Keratinocyte (primary cell): ENCODE data around the gene MMP24OS. TPM values are rescaled to one million over a fixed set of nuclear protein-coding genes. Genes with fewer than 3 reads are reported as not detected.
A peak's percentile ranks its signal among the peaks of the same experiment; 100 is the strongest.

Experiments used
- DNase-seq: peaks from one replicate; pipeline ENCODE4 v3.0.0-alpha.2; 2011; ENCODE audit warnings: low read depth, missing footprints, low spot score
- FAIRE-seq: peaks from 2 replicates; lab custom pipeline; 2011; peaks lifted over from hg19 to GRCh38; lab: Jason Lieb, UNC
- H2AFZ ChIP-seq: 2 replicates; pipeline ENCODE4 v1.6.0; 2012; ENCODE audit warnings: low read length, control low read depth, inconsistent platforms; ENCODE audit not compliant: control insufficient read depth
- H3K27ac ChIP-seq: 2 replicates; pipeline ENCODE4 v1.5.1; 2011; ENCODE audit warnings: low read length; ENCODE audit not compliant: control insufficient read depth, insufficient read depth
- H3K27me3 ChIP-seq: 3 replicates; pipeline ENCODE4 v1.6.0; 2011; ENCODE audit warnings: low read length; ENCODE audit not compliant: control insufficient read depth, insufficient read depth; ENCODE audit errors: extremely low read depth
- H3K36me3 ChIP-seq, 2 experiments: 2 replicates in 1 of 2; 3 replicates in 1 of 2; pipeline ENCODE4 v1.5.1; 2011; ENCODE audit warnings: low read length in 2 of 2, mild to moderate bottlenecking in 1 of 2; ENCODE audit not compliant: control insufficient read depth in 2 of 2, insufficient read depth in 2 of 2; ENCODE audit errors: extremely low read depth in 1 of 2
- H3K4me1 ChIP-seq: 3 replicates; pipeline ENCODE4 v1.5.1; 2011; ENCODE audit warnings: low read length; ENCODE audit not compliant: control insufficient read depth, insufficient read depth; ENCODE audit errors: extremely low read depth
- H3K4me2 ChIP-seq: 3 replicates; pipeline ENCODE4 v1.6.0; 2011; ENCODE audit warnings: low read depth, low read length; ENCODE audit not compliant: control insufficient read depth, insufficient read depth; ENCODE audit errors: extremely low read depth
- H3K4me3 ChIP-seq, 3 experiments: fragments of 200-600 bp in 1 of 3; sonication (generic) in 1 of 3; 2 replicates in 2 of 3; 3 replicates in 1 of 3; pipeline ENCODE4 v1.5.1; 2011 to 2016; ENCODE audit warnings: low read length in 3 of 3, mild to moderate bottlenecking in 3 of 3, control low read depth in 2 of 3, inconsistent platforms in 1 of 3, low read depth in 1 of 3, mixed read lengths in 1 of 3, mixed run types in 1 of 3, moderate library complexity in 1 of 3; ENCODE audit not compliant: control insufficient read depth in 2 of 3, insufficient read depth in 2 of 3; ENCODE audit errors: extremely low read depth in 1 of 3
- H3K79me2 ChIP-seq: 2 replicates; pipeline ENCODE4 v1.6.0; 2012; ENCODE audit warnings: low read length; ENCODE audit not compliant: control insufficient read depth, insufficient read depth
- H3K9ac ChIP-seq: 3 replicates; pipeline ENCODE4 v1.6.0; 2011; ENCODE audit warnings: low read length; ENCODE audit not compliant: control insufficient read depth, insufficient read depth; ENCODE audit errors: extremely low read depth
- H3K9me1 ChIP-seq: 3 replicates; pipeline ENCODE4 v1.6.0; 2011; ENCODE audit warnings: low read length; ENCODE audit not compliant: control insufficient read depth, insufficient read depth; ENCODE audit errors: extremely low read depth
- H3K9me3 ChIP-seq: 2 replicates; pipeline ENCODE4 v1.5.1; 2012; ENCODE audit warnings: low read depth, low read length; ENCODE audit not compliant: control insufficient read depth
- H4K20me1 ChIP-seq: 3 replicates; pipeline ENCODE4 v1.6.0; 2011; ENCODE audit warnings: low read length; ENCODE audit not compliant: control insufficient read depth, insufficient read depth; ENCODE audit errors: extremely low read depth
- EZH2 ChIP-seq: IDR thresholded peaks from one replicate; pipeline ENCODE4 v1.6.1; 2012; ENCODE audit warnings: inconsistent platforms, mild to moderate bottlenecking, low read length, moderate library complexity
- dilution Hi-C: fragments of 300-500 bp; cut with MboI; formaldehyde crosslinking; loops from one replicate; pipeline ENCODE4 v1.7.0; 2020; ENCODE audit warnings: low sequenced_read_pairs; ENCODE audit not compliant: extremely low pct_ligation_motif_present
- polyA plus RNA-seq, 5 experiments: library from polyadenylated mRNA; depleted of rRNA in 3 of 5; stranded (reverse) in 3 of 5; stranded (forward) in 1 of 5; unstranded in 1 of 5; fragments of >200 nt; gene quantifications; 1 replicate in 1 of 5; 2 replicates in 3 of 5; 3 replicates in 1 of 5; pipeline versions ENCODE4 v1.2.1 to v1.2.3, GENCODE V29; 2011 to 2012; ENCODE audit warnings: missing spikeins in 2 of 5, low read depth in 1 of 5, low replicate concordance in 1 of 5
- TF ChIP-seq, protein P1 (sequence below), 3 experiments: IDR thresholded peaks in 1 of 3; conservative IDR thresholded peaks in 1 of 3; optimal IDR thresholded peaks in 1 of 3; 2 replicates in 2 of 3; 3 replicates in 1 of 3; pipeline versions ENCODE3 to v1.5.1; 2011; ENCODE audit warnings: low read length in 3 of 3, mild to moderate bottlenecking in 3 of 3, moderate library complexity in 2 of 3, control low read depth in 1 of 3, inconsistent platforms in 1 of 3; ENCODE audit not compliant: insufficient read depth in 2 of 3; ENCODE audit errors: extremely low read depth in 1 of 3

MMP24OS gene
- polyA plus RNA-seq, 1 donor (not counting 4 experiments of a cell fraction or from before 2014, with no cell fraction given): 19.5 TPM

- Histone ChIP-seq H3K36me3 (no peaks in the 10 kb centered on the region), H3K27me3 (no peaks in the 10 kb centered on the region), H3K4me1 (peaks cover 27% of the 10 kb centered on the region), H3K9me3 (no peaks in the 10 kb centered on the region), H3K4me3 (peak overlapping the region in 2 of 3 experiments; percentile 12 to 28), H3K4me2 (peak overlapping the region; percentile 63), H3K27ac (peak overlapping the region; percentile 10), H3K79me2 (peaks cover 2% of the 10 kb centered on the region), H2AFZ (peak overlapping the region; percentile 91), H4K20me1 (no peaks in the 10 kb centered on the region), H3K9ac (peak overlapping the region; percentile 69), H3K9me1 (no peaks in the 10 kb centered on the region)
- no peak for DNase-seq
- TF ChIP-seq EZH2: no peak
- TF ChIP-seq, protein P1, sequence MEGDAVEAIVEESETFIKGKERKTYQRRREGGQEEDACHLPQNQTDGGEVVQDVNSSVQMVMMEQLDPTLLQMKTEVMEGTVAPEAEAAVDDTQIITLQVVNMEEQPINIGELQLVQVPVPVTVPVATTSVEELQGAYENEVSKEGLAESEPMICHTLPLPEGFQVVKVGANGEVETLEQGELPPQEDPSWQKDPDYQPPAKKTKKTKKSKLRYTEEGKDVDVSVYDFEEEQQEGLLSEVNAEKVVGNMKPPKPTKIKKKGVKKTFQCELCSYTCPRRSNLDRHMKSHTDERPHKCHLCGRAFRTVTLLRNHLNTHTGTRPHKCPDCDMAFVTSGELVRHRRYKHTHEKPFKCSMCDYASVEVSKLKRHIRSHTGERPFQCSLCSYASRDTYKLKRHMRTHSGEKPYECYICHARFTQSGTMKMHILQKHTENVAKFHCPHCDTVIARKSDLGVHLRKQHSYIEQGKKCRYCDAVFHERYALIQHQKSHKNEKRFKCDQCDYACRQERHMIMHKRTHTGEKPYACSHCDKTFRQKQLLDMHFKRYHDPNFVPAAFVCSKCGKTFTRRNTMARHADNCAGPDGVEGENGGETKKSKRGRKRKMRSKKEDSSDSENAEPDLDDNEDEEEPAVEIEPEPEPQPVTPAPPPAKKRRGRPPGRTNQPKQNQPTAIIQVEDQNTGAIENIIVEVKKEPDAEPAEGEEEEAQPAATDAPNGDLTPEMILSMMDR (optimal IDR thresholded peaks at IDR 0.05 in 1 of 3, IDR thresholded peaks at IDR 0.05 in 1 of 3, conservative IDR thresholded peaks at IDR 0.05 in 1 of 3; ENCODE audit: extremely low read depth in 1 of 3, insufficient read depth in 2 of 3, low read length in 3 of 3): no peak
- dilution Hi-C loops: no loop called here
- no peak for FAIRE-seq
These were observed 14.8 kb upstream of the MMP24OS start for GRCh38 chr20:35292504-35293285.

- Histone ChIP-seq H4K20me1 (no peaks in the 10 kb centered on the region), H3K27me3 (no peaks in the 10 kb centered on the region), H3K27ac (peak within 1 kb of the TSS; percentile 34), H3K36me3 (no peaks in the 10 kb centered on the region), H3K4me2 (peak within 1 kb of the TSS; percentile 63), H3K4me1 (peaks cover 27% of the 10 kb centered on the region), H3K9me1 (no peaks in the 10 kb centered on the region), H3K4me3 (peak within 1 kb of the TSS in 2 of 3 experiments; percentile 12 to 28), H3K9ac (peak within 1 kb of the TSS; percentile 69), H3K79me2 (peaks cover 2% of the 10 kb centered on the region), H2AFZ (peak within 1 kb of the TSS; percentile 91), H3K9me3 (no peaks in the 10 kb centered on the region)
- no peak for FAIRE-seq
- dilution Hi-C loops: no loop called here
- DNase-seq: no peak
- TF ChIP-seq, protein P1 (optimal IDR thresholded peaks at IDR 0.05 in 1 of 3, IDR thresholded peaks at IDR 0.05 in 1 of 3, conservative IDR thresholded peaks at IDR 0.05 in 1 of 3; ENCODE audit: extremely low read depth in 1 of 3, insufficient read depth in 2 of 3, low read length in 3 of 3): no peak
- no peak for TF ChIP-seq EZH2
These were observed 14.0 kb upstream of the MMP24OS start, which contains the start of gene FAM83C for GRCh38 chr20:35291654-35292503. TSS of gene FAM83C (minus strand) at chr20:35292425. CDS start at chr20:35292304, 121 bp downstream.
